K562 (cell line): ENCODE measurements around the gene CD69. TPM values are rescaled to one million over a fixed set of nuclear protein-coding genes. Genes with fewer than 3 reads are reported as not detected.

Experiments used
- CEBPG ChIP-seq, 3 experiments: fragments of 200-800 bp in 1 of 3; sonication (Bioruptor generic) in 1 of 3; sonication (generic) in 1 of 3; formaldehyde crosslinking in 1 of 3; IDR thresholded peaks in 2 of 3; conservative IDR thresholded peaks in 1 of 3; 2 replicates each; pipeline versions ENCODE4 v1.6.1 to v1.8.0; 2016 to 2022; ENCODE audit warnings: missing compliant biosample characterization in 2 of 3, missing genetic modification characterization in 2 of 3, mild to moderate bottlenecking in 1 of 3, missing genetic modification reagents in 1 of 3
- HLTF ChIP-seq: fragments of 450-650 bp; IDR thresholded peaks from 2 replicates; pipeline ENCODE4 v1.6.1; 2016
- ZNF551 ChIP-seq: fragments of 250-450 bp; sonication (Bioruptor Pico); IDR thresholded peaks from 2 replicates; pipeline ENCODE4 v1.5.0; 2021; ENCODE audit warnings: mild to moderate bottlenecking, moderate library complexity
- polyA plus RNA-seq, 8 experiments: library from polyadenylated mRNA; depleted of rRNA in 4 of 8; stranded (reverse) in 5 of 8; unstranded in 3 of 8; fragments of >200 nt; fragmentation: Nextera tagmentation in 2 of 8; fragmentation: Illumina TruSeq in 1 of 8; extraction: Ambion mirVana in 2 of 8; extraction: Trizol in 1 of 8; gene quantifications; 2 replicates each; pipeline versions ENCODE4 v1.2.1 to v1.2.3, GENCODE V29; 2011 to 2014; ENCODE audit warnings: inconsistent platforms in 1 of 8, missing spikeins in 1 of 8
- total RNA-seq, 7 experiments: library from RNA; depleted of rRNA in 6 of 7; stranded (reverse); fragments of >200 nt in 6 of 7; fragmentation: Illumina TruSeq in 2 of 7; extraction: Trizol in 2 of 7; gene quantifications; 2 replicates each; pipeline versions ENCODE4 v1.2.1 to v1.2.3, GENCODE V29; 2011 to 2021; ENCODE audit warnings: low replicate concordance in 1 of 7
- TF ChIP-seq, protein P1 (sequence below), 2 experiments: fragments of 450-650 bp in 1 of 2; sonication (generic) in 1 of 2; formaldehyde crosslinking in 1 of 2; IDR thresholded peaks; 2 replicates each; pipeline versions ENCODE4 v1.7.1 to v1.9.0; 2016 to 2022; ENCODE audit warnings: inconsistent platforms in 1 of 2, mild to moderate bottlenecking in 1 of 2, missing genetic modification reagents in 1 of 2
- TF ChIP-seq, protein P2 (sequence below): fragments of 450-650 bp; IDR thresholded peaks from 2 replicates; pipeline ENCODE4 v1.6.1; 2016; ENCODE audit warnings: low read depth
- TF ChIP-seq, protein P3 (sequence below): fragments of 450-650 bp; conservative IDR thresholded peaks from 2 replicates; pipeline ENCODE4 v1.6.1; 2016; ENCODE audit warnings: missing genetic modification characterization, low read depth, mild to moderate bottlenecking, missing compliant biosample characterization, moderate library complexity

CD69 gene
- total and polyA plus RNA-seq, 9 of the 15 experiments (the other 6 are each of a cell fraction or from before 2014, with no cell fraction given) = 11.7 to 243 (median 54.4) TPM

DNA sequence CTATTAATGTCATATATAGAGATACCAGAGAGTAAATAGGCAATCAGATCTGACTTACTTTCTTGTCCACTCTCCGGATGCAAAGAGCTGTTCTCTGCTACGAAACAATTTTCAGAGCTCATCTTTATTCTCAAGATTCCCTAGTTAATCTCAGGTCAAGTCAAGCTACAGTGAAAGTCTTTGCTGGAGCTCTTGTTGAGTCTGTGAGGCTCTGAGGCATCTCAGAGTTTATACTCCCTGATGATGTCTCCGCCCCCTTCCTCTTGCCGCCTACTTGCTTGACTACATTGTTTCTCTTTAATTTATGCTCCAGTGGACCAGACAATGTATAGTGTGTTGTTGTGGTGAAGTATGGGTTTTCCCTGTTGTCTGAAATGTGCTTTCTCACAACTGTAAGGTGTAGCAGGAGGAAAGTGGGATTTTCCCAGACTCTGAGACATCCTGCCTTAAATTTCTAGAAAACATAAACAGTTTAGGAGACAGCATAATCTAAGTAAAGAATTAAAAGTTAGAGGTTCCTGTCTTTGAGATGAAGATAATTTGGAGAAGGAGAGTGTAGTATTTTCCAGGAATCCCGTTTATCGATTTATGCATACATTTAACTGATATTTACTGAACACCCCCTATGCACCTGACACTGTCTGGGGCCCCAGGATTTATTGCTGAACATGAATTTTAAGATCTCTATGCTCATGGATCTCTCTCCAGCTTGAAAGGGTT is at the start of gene CD69 (continued):
- TF ChIP-seq, protein P1, sequence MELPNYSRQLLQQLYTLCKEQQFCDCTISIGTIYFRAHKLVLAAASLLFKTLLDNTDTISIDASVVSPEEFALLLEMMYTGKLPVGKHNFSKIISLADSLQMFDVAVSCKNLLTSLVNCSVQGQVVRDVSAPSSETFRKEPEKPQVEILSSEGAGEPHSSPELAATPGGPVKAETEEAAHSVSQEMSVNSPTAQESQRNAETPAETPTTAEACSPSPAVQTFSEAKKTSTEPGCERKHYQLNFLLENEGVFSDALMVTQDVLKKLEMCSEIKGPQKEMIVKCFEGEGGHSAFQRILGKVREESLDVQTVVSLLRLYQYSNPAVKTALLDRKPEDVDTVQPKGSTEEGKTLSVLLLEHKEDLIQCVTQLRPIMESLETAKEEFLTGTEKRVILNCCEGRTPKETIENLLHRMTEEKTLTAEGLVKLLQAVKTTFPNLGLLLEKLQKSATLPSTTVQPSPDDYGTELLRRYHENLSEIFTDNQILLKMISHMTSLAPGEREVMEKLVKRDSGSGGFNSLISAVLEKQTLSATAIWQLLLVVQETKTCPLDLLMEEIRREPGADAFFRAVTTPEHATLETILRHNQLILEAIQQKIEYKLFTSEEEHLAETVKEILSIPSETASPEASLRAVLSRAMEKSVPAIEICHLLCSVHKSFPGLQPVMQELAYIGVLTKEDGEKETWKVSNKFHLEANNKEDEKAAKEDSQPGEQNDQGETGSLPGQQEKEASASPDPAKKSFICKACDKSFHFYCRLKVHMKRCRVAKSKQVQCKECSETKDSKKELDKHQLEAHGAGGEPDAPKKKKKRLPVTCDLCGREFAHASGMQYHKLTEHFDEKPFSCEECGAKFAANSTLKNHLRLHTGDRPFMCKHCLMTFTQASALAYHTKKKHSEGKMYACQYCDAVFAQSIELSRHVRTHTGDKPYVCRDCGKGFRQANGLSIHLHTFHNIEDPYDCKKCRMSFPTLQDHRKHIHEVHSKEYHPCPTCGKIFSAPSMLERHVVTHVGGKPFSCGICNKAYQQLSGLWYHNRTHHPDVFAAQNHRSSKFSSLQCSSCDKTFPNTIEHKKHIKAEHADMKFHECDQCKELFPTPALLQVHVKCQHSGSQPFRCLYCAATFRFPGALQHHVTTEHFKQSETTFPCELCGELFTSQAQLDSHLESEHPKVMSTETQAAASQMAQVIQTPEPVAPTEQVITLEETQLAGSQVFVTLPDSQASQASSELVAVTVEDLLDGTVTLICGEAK (IDR thresholded peaks at IDR 0.05) = 0 out of 2 replicates have a peak, but pooled peaks have one; percentile 16
- TF ChIP-seq, protein P1 (CRISPR knock-in tag; IDR thresholded peaks at IDR 0.05) = no peak
- TF ChIP-seq HLTF (no peak), CEBPG (CRISPR knock-in tag; IDR thresholded peaks at IDR 0.05) (no peak), CEBPG (tag; conservative IDR thresholded peaks at IDR 0.05 in 1 of 2, IDR thresholded peaks at IDR 0.05 in 1 of 2) (no peak), ZNF551 (no peak)
- TF ChIP-seq, protein P2, sequence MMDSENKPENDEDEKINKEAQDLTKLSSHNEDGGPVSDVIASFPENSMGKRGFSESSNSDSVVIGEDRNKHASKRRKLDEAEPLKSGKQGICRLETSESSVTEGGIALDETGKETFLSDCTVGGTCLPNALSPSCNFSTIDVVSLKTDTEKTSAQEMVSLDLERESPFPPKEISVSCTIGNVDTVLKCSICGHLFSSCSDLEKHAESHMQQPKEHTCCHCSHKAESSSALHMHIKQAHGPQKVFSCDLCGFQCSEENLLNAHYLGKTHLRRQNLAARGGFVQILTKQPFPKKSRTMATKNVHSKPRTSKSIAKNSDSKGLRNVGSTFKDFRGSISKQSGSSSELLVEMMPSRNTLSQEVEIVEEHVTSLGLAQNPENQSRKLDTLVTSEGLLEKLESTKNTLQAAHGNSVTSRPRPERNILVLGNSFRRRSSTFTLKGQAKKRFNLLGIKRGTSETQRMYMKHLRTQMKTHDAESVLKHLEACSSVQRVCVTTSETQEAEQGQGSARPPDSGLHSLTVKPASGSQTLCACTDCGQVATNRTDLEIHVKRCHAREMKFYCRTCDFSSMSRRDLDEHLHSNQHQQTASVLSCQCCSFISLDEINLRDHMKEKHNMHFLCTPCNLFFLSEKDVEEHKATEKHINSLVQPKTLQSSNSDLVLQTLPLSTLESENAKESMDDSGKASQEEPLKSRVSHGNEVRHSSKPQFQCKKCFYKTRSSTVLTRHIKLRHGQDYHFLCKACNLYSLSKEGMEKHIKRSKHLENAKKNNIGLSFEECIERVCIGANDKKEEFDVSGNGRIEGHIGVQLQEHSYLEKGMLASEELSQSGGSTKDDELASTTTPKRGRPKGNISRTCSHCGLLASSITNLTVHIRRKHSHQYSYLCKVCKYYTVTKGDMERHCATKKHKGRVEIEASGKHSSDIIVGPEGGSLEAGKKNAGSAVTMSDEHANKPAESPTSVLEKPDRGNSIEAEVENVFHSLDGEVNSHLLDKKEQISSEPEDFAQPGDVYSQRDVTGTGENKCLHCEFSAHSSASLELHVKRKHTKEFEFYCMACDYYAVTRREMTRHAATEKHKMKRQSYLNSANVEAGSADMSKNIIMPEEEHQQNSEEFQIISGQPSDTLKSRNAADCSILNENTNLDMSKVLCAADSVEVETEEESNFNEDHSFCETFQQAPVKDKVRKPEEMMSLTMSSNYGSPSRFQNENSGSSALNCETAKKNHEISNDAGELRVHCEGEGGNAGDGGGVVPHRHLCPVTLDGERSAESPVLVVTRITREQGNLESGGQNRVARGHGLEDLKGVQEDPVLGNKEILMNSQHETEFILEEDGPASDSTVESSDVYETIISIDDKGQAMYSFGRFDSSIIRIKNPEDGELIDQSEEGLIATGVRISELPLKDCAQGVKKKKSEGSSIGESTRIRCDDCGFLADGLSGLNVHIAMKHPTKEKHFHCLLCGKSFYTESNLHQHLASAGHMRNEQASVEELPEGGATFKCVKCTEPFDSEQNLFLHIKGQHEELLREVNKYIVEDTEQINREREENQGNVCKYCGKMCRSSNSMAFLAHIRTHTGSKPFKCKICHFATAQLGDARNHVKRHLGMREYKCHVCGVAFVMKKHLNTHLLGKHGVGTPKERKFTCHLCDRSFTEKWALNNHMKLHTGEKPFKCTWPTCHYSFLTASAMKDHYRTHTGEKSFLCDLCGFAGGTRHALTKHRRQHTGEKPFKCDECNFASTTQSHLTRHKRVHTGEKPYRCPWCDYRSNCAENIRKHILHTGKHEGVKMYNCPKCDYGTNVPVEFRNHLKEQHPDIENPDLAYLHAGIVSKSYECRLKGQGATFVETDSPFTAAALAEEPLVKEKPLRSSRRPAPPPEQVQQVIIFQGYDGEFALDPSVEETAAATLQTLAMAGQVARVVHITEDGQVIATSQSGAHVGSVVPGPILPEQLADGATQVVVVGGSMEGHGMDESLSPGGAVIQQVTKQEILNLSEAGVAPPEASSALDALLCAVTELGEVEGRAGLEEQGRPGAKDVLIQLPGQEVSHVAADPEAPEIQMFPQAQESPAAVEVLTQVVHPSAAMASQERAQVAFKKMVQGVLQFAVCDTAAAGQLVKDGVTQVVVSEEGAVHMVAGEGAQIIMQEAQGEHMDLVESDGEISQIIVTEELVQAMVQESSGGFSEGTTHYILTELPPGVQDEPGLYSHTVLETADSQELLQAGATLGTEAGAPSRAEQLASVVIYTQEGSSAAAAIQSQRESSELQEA = no peak
- TF ChIP-seq, protein P3, sequence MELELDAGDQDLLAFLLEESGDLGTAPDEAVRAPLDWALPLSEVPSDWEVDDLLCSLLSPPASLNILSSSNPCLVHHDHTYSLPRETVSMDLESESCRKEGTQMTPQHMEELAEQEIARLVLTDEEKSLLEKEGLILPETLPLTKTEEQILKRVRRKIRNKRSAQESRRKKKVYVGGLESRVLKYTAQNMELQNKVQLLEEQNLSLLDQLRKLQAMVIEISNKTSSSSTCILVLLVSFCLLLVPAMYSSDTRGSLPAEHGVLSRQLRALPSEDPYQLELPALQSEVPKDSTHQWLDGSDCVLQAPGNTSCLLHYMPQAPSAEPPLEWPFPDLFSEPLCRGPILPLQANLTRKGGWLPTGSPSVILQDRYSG (tag) = no peak
